HG03097 (cell line): ENCODE data around the gene ALDH1A3.
A peak's percentile ranks its signal among the peaks of the same experiment; 100 is the strongest.

Source experiments
- ATAC-seq: cut with Tn5 transposase; IDR thresholded peaks from one replicate; pipeline ENCODE4 v1.9.1; 2021; ENCODE audit not compliant: unreplicated experiment, low FRiP score

Gene ALDH1A3

DNA sequence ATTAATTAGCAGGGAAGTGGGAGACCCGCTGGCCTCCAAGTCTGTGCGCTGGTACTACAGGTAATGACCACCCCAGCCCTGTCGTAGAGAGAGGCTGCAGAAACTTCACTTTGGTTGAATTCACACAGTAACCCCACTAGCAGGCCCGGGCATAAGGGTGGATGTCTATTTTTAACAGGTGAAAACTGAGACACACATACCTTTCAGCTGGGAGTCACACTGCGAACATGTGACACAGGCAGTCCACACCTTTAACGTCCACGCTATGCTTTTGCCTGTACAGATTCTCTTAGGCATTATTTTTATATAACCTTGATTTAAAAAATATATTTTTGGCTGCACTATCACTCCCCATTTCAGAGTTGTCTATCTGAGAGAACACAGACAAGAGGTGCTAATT, 43.4 kb downstream of the ALDH1A3 start:
- ATAC-seq, result no peak

DNA sequence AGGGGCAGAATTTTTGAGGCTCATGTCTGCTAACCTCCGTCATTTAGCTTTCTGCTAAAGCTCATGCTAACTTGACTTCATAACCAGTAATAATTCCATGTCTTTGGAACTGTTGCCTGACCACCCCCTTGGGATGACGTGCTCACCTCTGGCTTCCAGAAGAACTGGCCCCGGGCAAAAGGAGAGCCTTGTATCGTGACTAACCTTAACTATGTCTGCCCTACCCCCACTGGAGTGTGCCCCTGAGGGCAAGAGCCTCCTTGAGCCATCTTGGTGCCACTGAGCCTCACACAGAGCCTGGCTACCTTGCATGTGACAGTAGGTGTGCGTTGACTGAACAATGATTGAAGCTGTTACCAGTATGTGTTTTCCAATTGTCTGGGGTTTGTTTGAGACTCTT, 44.3 kb downstream of the ALDH1A3 start:
- ATAC-seq, result no peak

DNA sequence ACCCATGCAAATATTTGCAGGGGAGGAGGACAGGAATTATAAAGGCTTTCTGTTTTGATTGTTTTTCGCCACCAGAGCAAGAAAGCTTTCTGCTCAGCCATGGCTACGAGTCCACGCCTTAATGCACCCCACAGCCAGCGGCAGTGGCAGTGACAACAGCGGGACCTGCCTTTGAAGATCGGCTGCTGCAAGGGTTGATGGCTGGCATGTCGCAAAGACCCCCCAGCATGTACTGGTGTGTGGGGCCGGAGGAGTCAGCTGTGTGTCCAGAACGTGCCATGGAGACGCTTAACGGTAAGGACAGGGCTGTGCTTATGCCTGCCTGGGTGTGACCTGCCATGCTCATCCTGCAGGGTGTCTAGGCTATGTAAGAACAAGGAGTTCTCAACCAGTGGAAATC, 44.8 kb downstream of the ALDH1A3 start:
- no peak for ATAC-seq

DNA sequence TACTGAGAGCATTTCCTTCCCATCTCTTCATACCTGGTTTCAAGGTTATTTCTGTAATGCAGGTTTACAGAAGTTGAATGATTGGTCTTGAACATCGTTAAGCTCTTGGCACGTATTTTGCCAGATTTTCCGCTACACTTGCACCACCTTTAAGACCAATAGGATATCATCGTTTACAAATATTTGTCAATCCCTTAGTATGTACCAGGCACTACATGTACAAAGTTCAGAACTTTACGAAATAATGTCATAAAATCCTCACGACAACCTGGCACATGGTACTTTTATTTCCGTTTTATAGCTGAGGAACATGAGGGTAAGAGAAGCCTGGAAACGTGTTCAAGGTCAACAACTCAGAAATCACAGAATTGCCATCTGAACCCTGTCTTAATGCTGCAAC, 45.8 kb downstream of the ALDH1A3 start:
- ATAC-seq, result no peak

DNA sequence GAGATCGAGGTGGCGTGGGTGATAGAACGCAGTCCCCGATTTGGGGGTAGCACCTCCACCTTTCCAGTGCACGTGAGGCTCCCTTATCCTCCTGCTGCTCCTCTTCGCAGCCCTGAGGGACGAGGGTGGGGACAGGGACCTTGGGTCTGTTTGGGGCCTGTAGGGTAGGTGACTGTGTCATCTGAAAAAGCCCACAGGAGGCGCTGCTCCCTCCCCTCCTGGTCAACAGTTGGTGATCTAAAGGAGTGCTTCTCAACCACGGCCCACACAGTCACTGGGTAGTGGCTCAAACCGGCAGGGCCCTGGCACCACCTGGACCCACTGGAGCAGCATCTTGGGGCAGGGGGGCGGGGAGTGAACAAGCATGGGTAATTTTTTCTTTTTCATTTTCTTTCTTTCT, 46.6 kb downstream of the ALDH1A3 start:
- ATAC-seq, result no peak

DNA sequence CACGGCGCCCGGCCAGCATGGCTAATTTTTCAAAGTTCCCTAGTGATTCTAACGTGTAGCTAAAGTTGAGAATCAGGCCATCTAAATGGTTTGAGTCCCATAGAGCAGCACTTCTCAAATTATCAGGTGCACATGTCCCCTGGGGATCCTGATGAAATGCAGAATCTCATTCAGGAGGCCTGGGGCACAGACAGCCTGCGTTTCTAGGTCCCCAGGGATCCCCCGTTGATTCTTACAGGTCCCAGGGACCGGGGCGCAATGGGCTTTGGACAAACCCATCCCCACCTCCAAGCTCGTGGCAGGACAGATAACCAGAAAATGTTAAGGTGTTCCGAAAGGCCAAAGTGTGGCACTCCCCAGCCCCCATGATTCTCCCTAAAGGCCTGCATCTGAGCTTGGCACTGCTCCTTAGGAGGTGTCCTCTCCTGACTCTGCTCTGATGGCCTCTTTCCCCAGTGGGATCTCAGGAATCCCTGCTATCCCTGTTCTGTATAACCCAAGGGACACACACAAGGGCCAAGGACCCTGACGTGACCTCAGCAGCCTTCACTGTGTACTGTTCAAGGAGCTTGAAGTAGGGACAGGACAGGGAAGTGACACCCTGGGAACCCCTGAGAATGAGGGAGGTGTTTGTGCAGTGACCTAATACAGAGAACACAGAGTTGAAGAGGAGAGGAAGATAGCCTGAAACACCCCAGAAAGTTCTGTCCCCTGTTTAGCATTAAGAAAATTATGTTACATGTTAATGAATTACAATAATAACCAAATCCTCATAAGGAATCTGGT, 47.5 kb downstream of the ALDH1A3 start:
- no peak for ATAC-seq

DNA sequence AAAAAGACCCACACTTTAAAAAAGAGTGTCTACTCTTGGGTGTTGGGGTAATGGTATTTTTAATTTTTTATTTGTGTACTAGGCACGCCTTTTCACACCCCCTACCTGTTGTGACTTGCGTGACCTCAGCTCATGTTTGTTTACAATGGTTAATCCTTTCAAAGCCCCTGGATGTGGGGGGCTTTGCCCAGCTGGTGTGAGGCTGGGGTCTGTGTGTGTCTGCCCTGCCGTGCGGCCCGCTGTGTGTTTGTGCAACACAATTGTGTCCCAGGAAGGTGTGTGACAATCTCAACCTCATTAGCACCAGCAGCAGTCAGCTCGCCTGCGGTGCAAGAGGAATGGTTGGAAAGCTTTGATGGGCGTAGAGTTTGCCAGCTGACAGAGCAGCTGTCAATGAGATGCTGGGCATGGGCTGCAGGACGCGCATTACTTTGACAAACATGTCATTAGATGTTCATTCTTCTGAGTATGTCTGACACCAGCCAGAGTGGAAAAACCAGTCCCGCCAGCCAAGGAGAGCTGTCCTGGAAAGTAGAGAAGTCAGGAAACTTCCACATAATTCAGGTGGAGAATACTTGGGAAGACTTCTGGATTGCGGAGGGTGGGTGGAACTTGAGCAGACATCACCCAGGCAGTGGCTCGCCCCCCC, 49.1 kb downstream of the ALDH1A3 start:
- no peak for ATAC-seq

DNA sequence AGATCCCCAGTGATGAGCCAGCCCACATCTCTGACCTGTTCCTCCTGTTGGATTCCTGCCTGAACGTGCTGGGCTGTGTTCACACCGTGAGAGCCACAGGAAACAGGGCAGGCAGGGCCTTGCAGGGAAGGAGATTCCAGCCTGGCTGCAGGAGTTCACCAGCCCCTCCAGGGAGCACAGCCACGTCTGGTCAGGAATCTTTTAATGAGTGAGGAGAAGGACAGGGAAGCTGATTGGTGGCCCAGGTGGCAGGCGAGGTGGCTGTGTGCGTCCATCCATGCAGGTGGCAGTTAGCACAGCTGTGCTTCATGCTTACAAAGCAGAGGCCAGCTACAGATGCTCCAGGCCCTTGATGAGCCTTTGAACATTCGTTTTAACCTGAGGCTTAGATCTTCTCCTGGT, 50.0 kb downstream of the ALDH1A3 start:
- no peak for ATAC-seq

DNA sequence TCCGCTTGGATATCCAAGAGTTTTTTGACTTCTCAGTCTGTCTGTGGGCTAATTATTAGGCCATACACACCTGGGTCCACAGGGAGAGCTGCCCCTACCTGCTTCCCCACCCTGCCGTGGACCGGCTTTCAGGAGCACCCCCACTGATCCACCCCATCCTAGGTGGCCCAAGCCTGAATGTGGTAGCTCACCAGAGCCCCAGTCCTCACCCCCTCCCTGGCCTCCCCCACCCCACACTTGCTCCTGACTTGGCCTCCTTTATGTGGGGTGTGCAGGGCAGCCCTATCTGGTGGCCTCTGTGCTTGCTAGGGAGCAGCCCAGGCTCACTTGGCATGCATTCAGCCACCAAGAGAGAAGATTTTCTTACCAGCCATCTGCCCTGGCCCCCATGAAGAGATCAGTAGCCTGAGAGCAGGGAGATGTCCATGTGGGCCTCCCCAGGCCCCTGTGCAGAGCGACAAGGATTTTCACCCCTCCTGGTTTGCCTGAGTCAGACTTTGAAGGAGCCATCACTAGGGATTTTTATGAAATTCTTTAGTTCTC, 50.7 kb downstream of the ALDH1A3 start:
- ATAC-seq, result no peak

DNA sequence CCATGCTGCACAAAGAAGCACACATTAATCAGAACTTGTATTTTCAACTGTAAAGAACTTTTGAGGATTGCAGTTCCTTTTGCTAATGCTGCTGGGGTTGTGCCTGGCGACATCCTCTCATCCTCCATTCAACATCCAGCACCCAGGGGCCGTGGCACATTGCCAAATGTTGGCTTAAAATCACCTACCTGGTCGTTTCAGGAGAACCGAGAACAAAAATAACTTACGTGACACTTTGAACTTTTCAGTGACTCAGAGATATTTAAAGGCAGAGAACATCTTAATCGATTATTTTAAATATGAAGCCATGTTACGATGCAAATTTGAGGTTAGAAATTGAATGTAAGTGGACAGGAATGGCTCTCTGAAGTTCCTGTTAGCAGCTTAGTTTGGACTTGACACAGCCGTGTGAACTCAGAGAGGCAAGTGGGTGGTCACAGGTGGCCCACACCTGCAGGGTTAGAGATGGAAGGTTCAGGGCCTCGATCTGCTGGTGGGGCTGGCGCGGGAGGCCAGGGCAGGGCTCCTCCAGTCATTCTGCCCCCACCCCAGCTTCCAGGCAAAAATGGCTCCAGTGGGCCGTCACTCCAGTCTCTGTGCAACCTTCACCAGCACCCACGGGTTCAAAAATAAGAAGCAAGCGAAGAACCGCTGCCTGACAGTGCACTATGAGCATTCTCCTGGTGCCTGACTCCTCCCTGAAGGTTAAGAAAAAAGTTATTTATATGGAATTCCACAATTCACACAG, 51.7 kb downstream of the ALDH1A3 start:
- no peak for ATAC-seq

DNA sequence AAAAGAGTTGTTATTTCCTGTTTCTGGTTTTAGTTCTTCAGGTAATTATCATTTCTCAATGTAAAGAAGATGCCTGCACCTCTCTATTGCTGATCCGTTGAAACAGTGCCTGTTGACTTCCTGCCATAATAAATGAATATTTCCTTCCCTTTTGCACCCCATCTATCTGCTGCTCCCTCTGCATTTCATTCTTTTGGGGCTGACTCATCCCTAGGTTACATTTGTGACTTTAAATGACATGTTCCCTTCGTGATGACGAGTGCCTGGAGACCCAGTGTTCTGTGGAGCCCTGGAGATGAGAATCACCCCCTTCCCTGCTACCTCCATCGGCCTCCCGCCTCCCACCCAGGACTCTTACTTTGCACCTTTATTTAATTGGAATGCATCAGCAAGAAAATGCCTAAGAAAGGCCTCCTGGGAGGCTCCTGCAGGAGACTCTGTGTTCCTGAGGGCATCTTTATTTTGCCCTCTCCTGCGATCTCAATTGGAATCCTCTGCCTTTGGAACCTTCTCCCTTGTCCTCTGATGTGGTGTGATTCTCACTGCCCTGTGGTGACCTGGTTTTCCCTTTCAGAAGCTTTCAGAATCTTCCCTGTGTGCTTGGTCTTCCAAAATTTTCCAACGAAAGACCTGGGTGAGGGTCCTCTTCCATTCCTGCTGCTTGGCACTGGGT, 53.2 kb downstream of the ALDH1A3 start:
- no peak for ATAC-seq

DNA sequence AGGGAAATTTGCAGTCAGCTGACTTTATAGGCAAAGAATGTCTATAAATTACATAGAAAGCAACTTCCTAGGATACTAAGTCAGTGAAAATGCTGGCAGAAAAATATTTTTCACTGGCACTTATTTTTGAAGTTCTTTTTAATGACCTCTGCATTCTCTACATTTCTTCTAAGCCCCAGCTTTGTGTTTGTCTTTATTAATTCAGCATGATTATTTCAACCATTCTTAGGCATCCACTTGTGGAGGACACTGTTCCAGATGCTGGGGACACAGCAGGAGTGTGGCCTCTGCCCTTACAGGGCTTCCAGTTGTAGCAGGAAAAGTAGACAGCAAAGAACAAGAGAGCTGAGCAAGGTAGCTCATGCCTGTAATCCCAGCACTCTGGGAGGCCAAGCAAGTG, 54.5 kb downstream of the ALDH1A3 start:
- no peak for ATAC-seq

DNA sequence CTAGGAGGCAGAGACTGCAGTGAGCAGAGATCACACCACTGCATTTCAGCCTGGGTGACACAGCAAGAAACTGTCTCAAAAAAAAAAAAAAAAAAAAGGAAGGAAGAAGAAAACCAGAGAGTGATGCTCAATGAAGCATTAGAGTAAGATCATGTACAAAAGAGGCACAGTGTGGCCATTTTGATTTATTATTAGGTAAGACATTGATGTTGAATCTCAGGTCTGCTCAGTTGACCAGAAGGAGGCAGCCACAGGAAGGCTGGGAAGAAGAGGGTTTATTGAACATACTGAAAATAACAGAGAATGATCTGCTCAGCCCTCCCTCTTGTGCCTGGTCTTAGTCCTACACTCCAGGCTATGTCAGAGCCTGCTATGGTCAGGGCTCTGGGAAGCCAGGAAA, 55.1 kb downstream of the ALDH1A3 start:
- ATAC-seq, result no peak

DNA sequence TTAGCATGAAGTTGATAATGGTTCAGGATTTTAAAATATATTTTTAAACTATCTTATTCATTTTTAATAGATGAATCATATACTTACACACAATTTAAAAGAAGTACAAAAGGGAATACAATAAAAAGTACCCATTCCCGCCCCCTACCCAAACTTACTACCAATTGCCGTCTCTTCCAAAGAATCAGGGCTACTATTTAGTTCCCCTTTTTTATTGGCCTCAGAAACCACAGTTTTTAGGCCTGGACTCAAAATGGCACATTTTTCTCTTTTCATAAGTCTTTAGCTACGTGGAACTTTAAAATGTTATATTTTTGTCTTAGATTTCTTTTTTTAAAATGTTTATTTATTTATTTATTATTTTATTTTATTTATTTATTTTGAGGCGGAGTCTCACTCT, 57.5 kb downstream of the ALDH1A3 start:
- no peak for ATAC-seq

DNA sequence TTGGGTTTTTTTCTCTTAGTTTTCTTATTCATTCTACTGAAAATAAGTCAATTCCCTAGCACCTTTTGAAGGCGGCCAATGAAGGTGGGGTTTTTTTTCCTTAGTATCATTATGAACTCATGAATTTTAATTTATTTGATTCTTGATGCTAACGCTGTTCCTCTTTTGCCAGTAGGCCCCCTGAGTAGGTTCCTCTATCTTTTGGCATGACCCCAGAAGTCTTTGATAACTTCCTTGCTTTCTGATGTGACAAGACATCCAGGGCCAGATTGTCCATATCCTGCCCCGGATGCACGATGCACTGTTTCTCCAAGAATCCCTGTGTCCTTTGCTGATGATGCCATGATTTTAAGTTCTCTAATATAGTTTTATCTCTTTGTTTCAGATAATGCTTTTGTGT, 60.2 kb downstream of the ALDH1A3 start:
- no peak for ATAC-seq

DNA sequence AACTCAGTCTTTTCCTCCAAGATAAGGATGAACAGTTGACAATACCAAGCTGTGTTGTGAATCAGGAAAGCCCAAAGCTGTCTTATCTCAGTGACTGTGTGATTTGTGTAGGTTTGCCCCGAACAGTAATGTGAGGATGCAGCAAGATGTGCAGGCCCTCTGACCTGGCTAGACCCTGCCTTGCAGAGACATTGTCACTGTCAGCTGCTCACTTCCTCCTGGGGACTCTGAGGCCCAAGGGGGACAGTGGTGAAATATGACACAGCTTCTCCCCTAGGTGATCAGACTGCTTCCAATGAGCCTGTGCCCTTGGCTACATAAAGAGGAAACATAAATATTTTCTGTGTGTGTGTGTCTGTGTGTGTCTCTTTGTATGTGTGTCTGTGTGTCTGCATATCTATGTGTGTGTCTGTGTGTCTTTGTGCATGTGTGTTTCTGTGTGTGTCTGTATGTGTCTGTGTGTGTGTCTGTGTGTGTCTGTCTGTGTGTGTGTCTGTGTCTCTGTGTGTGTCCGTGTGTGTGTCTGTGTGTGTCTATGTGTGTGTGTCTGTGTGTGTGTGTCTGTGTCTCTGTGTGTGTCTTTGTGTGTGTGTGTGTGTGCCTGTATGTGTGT, 61.2 kb downstream of the ALDH1A3 start:
- ATAC-seq, result peak; percentile 69

DNA sequence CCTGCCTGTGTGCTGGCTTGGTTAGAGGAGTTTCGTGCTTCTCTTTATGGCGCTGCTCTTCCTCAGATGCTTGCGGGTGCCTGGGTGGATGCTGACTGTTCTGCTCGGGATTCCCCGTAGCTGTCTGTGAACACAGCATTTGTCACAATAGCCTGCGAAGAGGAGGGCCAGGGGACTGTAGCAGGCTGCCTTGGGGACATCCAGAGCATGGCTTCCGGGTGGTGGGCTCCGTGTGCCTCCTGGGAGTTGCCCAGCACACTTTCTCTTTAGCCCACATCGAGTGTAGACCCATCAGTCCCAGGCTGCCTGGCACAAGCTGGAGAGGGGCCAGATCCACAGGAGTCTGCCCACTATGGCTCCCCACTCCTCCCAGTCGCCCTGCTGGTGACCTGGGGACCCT, 61.9 kb downstream of the ALDH1A3 start:
- no peak for ATAC-seq

DNA sequence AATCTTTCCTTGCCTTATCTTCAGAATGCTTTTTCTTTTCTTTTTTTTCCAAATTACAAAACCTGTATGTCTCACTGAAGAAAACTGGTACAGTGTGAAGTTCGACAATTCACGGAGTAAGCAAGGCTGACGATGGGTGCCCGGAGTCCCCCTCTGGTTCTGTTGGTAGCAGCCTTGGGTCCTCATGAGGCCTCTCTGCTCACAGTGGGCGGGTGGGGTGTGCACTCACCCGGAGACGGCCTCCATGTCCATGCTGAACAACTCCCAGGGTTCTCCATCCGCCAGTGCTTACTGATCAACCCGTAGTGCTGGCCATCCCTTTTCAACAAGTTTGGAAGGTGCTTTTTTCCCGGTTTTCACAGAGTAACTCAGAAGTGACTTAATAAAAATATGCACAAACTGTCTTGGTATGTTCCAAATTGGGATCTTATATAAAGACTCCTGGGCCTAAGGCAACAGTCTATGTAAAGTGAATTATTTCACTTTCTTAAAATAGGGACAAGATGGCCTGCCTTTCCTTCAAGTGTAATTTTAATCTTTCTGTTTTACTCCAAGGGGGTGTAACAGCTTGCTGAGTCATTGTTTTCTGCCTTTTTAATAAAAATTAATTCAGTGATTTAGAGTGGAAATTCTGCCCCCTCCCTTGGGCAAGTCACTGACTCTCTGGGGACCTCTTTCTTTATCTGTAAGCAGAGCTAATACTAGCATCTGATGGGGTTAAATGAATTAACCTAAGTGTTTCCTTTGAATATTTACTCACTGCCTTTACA, 63.2 kb downstream of the ALDH1A3 start:
- no peak for ATAC-seq

DNA sequence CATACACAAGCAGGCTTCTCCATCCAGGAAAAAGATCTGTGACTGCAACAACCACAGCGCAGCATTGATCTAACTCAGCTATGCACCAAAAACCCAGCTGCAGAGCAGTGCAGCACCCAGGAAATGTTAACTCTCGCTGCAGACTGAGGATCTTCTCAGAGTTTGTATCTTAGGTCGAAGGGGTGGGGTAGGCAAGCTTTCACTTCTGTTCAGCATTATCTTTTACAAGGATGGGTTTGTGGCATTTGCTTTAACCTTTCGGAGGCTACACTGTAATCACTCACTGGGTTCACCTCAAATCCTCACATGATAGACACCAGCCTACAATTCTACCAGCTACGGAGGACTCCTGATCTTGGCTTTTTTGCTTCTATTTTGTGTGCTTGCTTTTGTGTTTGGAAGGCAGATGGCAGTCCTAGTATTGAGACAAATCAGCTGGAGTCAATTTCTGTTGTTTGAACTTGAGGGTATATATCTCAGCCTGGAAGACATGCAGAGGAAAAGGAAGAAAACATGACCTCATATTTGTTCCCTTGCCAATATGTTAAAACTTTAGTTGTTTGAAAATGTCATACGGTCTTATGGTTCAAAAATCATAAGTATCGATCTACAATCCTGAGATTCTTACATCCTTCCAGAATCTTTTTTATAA, 64.7 kb downstream of the ALDH1A3 start:
- no peak for ATAC-seq
